Brain microvascular endothelial cell (primary cell): ENCODE measurements around the gene PDE9A.

Experiments
- DNase-seq: peaks from one replicate; pipeline ENCODE4 v3.0.0-alpha.2; 2020
- H3K27ac ChIP-seq: fragments of 250-450 bp; sonication (Bioruptor Pico); 2 replicates; pipeline ENCODE4 v1.5.1; 2020; ENCODE audit warnings: mild to moderate bottlenecking, moderate library complexity
- H3K27me3 ChIP-seq: fragments of 250-450 bp; sonication (Bioruptor Pico); replicated peaks from 2 replicates; pipeline ENCODE4 v1.5.1; 2020; ENCODE audit warnings: mild to moderate bottlenecking
- H3K36me3 ChIP-seq: fragments of 250-450 bp; sonication (Bioruptor Pico); replicated peaks from 2 replicates; pipeline ENCODE4 v1.5.1; 2020; ENCODE audit warnings: mild to moderate bottlenecking
- H3K4me3 ChIP-seq: 2 replicates; pipeline ENCODE4 v1.5.1; 2011; ENCODE audit warnings: low read depth, mild to moderate bottlenecking, control low read depth, low read length, moderate library complexity
- in situ Hi-C: cut with HindIII; loops from 2 replicates; pipeline ENCODE4 v1.10.0; 2017; ENCODE audit warnings: low sequenced_read_pairs, low pct_ligation_motif_present
- TF ChIP-seq, protein P1 (sequence below): IDR thresholded peaks from 2 replicates; pipeline ENCODE4 v1.5.1; 2011; ENCODE audit warnings: low read depth, mild to moderate bottlenecking, moderate library complexity, low read length, control low read depth, inconsistent platforms; ENCODE audit errors: missing control alignments

Gene PDE9A

DNA sequence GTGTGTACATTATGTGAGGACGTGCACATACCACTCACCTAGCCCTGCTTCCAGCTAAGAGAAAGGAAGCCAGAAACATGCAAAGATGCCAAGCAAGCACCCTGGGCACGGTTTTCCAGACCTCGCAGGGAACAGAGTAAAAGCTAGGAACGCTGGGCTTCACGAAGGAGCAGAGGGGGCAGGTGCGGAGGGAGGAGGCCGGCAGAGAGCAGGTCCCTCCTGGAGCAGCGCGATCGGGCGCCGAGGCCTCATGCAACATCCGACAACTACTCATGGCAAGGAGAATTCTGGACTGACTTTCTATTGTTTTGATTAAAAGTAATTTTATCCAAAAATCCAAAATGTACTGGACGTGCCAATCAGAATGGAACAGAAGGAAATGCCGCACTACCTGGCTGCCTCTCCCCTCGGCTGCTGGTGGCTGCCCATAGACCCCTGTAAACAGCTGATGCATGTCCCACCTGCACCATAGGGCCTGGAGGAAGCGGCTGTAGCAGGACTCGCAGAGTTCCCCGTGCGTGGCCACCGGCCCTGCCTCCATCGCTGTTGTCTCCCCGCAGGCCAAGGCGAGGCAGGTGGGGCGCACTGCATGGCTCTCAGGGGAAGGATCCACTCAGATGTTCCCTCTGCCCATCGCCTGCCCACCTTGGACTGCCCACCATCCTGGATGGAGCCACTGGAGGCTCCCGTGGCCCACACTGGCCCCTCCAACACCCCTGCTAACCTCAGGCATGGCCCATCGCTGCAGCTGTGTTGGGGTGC is 132.4 kb downstream of the PDE9A start:
- in situ Hi-C loops, result no loop called here
- TF ChIP-seq, protein P1, sequence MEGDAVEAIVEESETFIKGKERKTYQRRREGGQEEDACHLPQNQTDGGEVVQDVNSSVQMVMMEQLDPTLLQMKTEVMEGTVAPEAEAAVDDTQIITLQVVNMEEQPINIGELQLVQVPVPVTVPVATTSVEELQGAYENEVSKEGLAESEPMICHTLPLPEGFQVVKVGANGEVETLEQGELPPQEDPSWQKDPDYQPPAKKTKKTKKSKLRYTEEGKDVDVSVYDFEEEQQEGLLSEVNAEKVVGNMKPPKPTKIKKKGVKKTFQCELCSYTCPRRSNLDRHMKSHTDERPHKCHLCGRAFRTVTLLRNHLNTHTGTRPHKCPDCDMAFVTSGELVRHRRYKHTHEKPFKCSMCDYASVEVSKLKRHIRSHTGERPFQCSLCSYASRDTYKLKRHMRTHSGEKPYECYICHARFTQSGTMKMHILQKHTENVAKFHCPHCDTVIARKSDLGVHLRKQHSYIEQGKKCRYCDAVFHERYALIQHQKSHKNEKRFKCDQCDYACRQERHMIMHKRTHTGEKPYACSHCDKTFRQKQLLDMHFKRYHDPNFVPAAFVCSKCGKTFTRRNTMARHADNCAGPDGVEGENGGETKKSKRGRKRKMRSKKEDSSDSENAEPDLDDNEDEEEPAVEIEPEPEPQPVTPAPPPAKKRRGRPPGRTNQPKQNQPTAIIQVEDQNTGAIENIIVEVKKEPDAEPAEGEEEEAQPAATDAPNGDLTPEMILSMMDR, result no peak
- no peak overlapping the region for H3K4me3 ChIP-seq
- peaks cover 18% of the 10 kb centered on the region for H3K27me3 ChIP-seq
- no peak for DNase-seq
- no peak overlapping the region for H3K27ac ChIP-seq
- no peaks in the 10 kb centered on the region for H3K36me3 ChIP-seq

DNA sequence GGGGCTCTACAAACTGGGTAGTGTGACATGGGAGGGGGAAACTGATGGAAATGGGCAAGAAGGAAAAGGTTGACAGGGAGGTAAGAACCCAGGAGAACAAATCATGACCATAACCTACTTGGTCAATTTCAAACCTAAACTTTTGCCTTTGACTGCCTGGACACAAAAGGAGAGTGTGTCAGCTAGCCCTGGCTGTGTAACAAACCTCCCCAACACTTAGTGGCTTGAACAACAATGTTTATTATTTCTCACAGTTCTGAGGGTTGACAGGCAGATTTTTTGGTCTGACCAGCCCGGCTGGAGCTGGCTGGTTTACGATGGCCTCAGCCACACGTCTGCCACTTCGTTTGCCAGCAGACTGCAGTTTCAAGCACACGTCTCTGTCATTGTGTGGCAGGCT is 133.5 kb downstream of the PDE9A start:
- DNase-seq, result no peak
- no peak overlapping the region for H3K4me3 ChIP-seq
- H3K36me3 ChIP-seq, result no peaks in the 10 kb centered on the region
- peaks cover 13% of the 10 kb centered on the region for H3K27me3 ChIP-seq
- H3K27ac ChIP-seq, result no peak overlapping the region
- in situ Hi-C loops, result no loop called here
- TF ChIP-seq, protein P1, result no peak

DNA sequence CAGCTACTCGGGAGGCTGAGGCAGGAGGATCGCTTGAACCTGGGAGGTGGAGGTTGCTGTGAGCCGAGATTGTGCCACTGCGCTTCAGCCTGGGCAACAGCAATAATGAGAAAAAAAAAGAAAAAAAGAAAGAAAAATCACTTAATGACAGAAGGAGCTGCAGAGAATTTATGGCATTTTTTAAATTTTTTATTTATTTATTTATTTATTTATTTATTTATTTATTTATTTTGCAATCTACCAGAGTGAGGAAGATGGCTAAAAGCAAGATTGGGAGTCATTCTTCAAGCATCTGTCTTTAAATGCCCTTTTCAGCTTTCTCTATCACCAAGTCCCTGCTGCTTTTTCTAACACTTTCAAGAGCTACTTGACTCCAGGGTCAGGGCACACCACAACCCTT is 134.2 kb downstream of the PDE9A start:
- H3K27ac ChIP-seq, result no peak overlapping the region
- H3K4me3 ChIP-seq, result no peak overlapping the region
- in situ Hi-C loops, result no loop called here
- TF ChIP-seq, protein P1, result no peak
- H3K27me3 ChIP-seq, result peaks cover 7% of the 10 kb centered on the region
- H3K36me3 ChIP-seq, result no peaks in the 10 kb centered on the region
- DNase-seq, result no peak

DNA sequence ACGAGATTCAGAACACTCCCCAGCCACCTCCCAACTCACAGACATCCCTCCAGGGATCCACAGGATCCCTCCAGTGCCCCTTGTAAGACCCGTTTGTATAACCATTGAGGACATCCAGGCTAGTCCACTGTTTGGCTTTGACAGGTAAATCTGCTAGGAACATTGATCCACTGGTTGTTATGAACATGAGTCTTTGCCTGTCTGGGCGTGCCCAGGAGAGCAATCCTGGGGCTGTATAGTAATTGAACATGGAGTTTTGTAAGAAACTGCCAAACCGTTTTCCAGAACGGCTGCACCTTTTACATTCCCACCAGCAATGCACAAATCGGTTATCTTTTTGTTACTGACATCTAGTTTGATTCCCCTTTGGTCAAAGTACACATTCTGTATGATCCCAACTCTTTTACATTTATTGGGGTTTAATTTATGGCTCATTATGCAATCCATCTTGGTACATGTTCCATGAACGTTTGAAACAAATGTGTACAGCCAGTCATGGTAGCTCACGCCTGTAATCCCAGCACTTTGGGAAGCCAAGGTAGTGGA is 137.2 kb downstream of the PDE9A start:
- H3K36me3 ChIP-seq, result no peaks in the 10 kb centered on the region
- in situ Hi-C loops, result no loop called here
- no peak overlapping the region for H3K27ac ChIP-seq
- TF ChIP-seq, protein P1, result no peak
- H3K4me3 ChIP-seq, result no peak overlapping the region
- no peak for DNase-seq
- H3K27me3 ChIP-seq, result peaks cover 3% of the 10 kb centered on the region

DNA sequence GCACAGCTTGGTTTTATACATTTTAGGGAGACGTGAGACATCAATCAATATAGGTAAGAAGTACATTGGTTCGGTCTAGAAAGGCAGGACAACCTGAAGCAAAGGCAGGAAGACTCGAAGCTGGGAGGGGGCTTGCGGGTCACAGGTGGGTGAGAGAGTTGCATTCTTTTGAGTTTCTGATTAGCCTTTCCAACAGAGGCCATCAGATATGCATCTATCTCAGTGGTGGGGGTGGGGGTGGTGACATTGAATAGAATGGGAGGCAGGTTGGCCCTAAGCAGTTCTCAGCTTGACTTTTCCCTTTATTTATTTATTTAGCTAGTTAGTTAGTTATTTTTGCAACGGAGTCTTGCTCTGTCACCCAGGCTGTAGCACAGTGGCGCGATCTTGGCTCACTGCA is 140.4 kb downstream of the PDE9A start:
- in situ Hi-C loops, result no loop called here
- H3K27me3 ChIP-seq, result peaks cover 3% of the 10 kb centered on the region
- no peaks in the 10 kb centered on the region for H3K36me3 ChIP-seq
- H3K4me3 ChIP-seq, result no peak overlapping the region
- no peak for DNase-seq
- TF ChIP-seq, protein P1, result no peak
- H3K27ac ChIP-seq, result no peak overlapping the region
